ENCODE measurements around the gene ZNF214.

DNA sequence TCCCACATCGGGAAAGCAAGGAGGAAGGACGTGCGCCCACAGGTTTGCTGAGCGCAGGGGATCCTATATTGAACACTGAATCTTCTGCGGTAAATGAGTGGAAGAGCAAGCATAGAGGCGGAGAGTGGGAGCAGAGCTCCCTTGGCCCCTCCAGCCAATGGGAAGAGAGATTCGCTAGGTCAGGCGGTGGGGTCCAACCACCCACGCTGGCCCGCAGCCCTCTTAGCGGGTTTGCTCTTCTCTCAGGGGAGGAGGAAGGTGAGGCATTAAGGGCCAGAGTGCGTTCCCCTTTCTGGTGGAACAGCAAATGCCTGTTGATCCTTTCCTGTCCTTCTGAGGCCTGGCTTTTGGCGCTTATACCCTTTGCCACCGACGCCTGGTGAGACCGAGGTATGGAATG lies 10.7 kb upstream of the ZNF214 start:
- TF ChIP-seq CTCF (IDR thresholded peaks at IDR 0.05; ENCODE audit: poor library complexity) (no peak), EZH2 (IDR thresholded peaks at IDR 0.05; ENCODE audit: borderline replicate concordance) (no peak)

All from hepatocyte (in vitro differentiated cells).